OCI-LY3 (cell line): ENCODE measurements around the gene KCNG3.

ENCODE experiments used
- EZH2phosphoT487 ChIP-seq: fragments of 200-600 bp; shearing (Covaris generic); IDR thresholded peaks from 2 replicates; pipeline ENCODE4 v1.6.1; 2018; ENCODE audit warnings: antibody characterized with exemption, mixed run types, low read depth
- TF ChIP-seq, protein P1 (sequence below): fragments of 200-600, 300-600 bp; sonication (generic); IDR thresholded peaks from 2 replicates; pipeline ENCODE4 v1.5.1; 2014; ENCODE audit warnings: antibody characterized with exemption, low read length, low read depth

GRCh38 chr2:42542871-42543270, 49.1 kb upstream of the KCNG3 start:
- TF ChIP-seq, protein P1, sequence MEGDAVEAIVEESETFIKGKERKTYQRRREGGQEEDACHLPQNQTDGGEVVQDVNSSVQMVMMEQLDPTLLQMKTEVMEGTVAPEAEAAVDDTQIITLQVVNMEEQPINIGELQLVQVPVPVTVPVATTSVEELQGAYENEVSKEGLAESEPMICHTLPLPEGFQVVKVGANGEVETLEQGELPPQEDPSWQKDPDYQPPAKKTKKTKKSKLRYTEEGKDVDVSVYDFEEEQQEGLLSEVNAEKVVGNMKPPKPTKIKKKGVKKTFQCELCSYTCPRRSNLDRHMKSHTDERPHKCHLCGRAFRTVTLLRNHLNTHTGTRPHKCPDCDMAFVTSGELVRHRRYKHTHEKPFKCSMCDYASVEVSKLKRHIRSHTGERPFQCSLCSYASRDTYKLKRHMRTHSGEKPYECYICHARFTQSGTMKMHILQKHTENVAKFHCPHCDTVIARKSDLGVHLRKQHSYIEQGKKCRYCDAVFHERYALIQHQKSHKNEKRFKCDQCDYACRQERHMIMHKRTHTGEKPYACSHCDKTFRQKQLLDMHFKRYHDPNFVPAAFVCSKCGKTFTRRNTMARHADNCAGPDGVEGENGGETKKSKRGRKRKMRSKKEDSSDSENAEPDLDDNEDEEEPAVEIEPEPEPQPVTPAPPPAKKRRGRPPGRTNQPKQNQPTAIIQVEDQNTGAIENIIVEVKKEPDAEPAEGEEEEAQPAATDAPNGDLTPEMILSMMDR = no peak
- no peak for TF ChIP-seq EZH2phosphoT487
